Spleen (tissue), 7 donors: ENCODE measurements around the gene SLC25A44.

Experiments used
- POLR2A ChIP-seq, 3 donors: fragments of 450-650 bp; IDR thresholded peaks; one replicate each; pipeline ENCODE4 v1.5.1; 2017; ENCODE audit warnings: antibody characterized with exemption in 3 of 3, mild to moderate bottlenecking in 1 of 3
- TF ChIP-seq, protein P1 (sequence below), 11 experiments: fragments of 200-600 bp in 7 of 11; fragments of 450-650 bp in 4 of 11; sonication (generic) in 4 of 11; IDR thresholded peaks in 8 of 11; conservative IDR thresholded peaks in 3 of 11; 1 replicate in 7 of 11; 2 replicates in 4 of 11; pipeline versions ENCODE4 v1.4.0 to v1.8.0; 2016 to 2021; ENCODE audit warnings: antibody characterized with exemption in 11 of 11, inconsistent platforms in 4 of 11, mild to moderate bottlenecking in 1 of 11
- donor health status: DM: no; HTN: no; CAD: no; lungs with moderate emphysema.
- donor health status: DM: no; HTN: no; CAD: no.
- donor health status: DM: no; HTN: no; CAD: no.

DNA sequence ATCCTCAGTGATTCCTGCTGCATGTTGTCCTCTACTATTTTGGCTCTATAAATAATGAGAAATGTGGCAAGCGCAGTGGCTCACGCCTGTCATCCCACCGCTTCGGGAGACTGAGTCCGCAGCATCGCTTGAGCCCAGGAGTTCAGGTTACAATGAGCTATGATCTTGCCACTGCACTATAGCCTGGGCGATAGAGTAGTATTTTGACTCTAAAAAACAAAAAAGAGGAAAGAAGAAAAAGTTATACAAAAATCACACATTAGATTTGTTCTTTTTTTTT, 756 bp upstream of the SLC25A44 start:
- TF ChIP-seq POLR2A (IDR thresholded peaks at IDR 0.05) = no peak
- TF ChIP-seq, protein P1, sequence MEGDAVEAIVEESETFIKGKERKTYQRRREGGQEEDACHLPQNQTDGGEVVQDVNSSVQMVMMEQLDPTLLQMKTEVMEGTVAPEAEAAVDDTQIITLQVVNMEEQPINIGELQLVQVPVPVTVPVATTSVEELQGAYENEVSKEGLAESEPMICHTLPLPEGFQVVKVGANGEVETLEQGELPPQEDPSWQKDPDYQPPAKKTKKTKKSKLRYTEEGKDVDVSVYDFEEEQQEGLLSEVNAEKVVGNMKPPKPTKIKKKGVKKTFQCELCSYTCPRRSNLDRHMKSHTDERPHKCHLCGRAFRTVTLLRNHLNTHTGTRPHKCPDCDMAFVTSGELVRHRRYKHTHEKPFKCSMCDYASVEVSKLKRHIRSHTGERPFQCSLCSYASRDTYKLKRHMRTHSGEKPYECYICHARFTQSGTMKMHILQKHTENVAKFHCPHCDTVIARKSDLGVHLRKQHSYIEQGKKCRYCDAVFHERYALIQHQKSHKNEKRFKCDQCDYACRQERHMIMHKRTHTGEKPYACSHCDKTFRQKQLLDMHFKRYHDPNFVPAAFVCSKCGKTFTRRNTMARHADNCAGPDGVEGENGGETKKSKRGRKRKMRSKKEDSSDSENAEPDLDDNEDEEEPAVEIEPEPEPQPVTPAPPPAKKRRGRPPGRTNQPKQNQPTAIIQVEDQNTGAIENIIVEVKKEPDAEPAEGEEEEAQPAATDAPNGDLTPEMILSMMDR (IDR thresholded peaks at IDR 0.05 in 8 of 11, conservative IDR thresholded peaks at IDR 0.05 in 3 of 11) = no peak
